HepG2 (cell line): ENCODE data around the gene TAF1A. TPM values are rescaled to one million over a fixed set of nuclear protein-coding genes. Genes with fewer than 3 reads are reported as not detected.

Experiments used
- ATAC-seq: fragments of 200-7000 bp; cut with Tn5 transposase; 3 replicates; pipeline ENCODE4 v1.9.1; 2020; ENCODE audit warnings: mild to moderate bottlenecking, moderate library complexity
- BruUV-seq: library from RNA; stranded (reverse); fragments of 400-500 nt; replicated peaks from 2 replicates; lab custom pipeline; 2021; lab: Mats Ljungman, UMichigan
- CTCF ChIA-PET: fragments of 300-600 bp; formaldehyde crosslinking; extraction: SDS; loops from one replicate; lab custom pipeline; 2021; ENCODE audit warnings: low total read pairs, inconsistent platforms, low intra/inter-chr PET ratio; lab: Yijun Ruan, JAX
- POLR2A ChIA-PET: fragments of 350-600 bp; sonication (Branson Sonifier 250); formaldehyde crosslinking; loops from one replicate; lab custom pipeline; 2020; ENCODE audit warnings: antibody characterized with exemption, inconsistent platforms; lab: Yijun Ruan, JAX
- DNase-seq: peaks from one replicate; pipeline ENCODE4 v3.0.0-alpha.2; 2015; ENCODE audit warnings: low spot score
- FAIRE-seq: peaks from 3 replicates; lab custom pipeline; 2011; peaks lifted over from hg19 to GRCh38; lab: Jason Lieb, UNC
- H2AFZ ChIP-seq: one replicate; pipeline ENCODE4 v1.6.1; 2011; ENCODE audit warnings: low read length, inconsistent platforms
- H3K27ac ChIP-seq: fragments of 300-600 bp; 3 replicates; pipeline ENCODE4 v1.8.0; 2011; ENCODE audit warnings: mixed run types, mild to moderate bottlenecking, mixed read lengths, low read length, inconsistent platforms; ENCODE audit not compliant: insufficient read depth; ENCODE audit errors: extremely low read length
- H3K27me3 ChIP-seq, 2 experiments: fragments of 200-600 bp in 1 of 2; 2 replicates in 1 of 2; 3 replicates in 1 of 2; pipeline versions ENCODE4 v1.6.0 to v1.8.0; 2011; ENCODE audit warnings: low read length in 2 of 2, mild to moderate bottlenecking in 2 of 2, moderate library complexity in 2 of 2, inconsistent platforms in 1 of 2; ENCODE audit not compliant: insufficient read depth in 2 of 2, control insufficient read depth in 1 of 2
- H3K36me3 ChIP-seq, 2 experiments: fragments of 200-600 bp in 1 of 2; replicated peaks in 1 of 2; 2 replicates in 1 of 2; 3 replicates in 1 of 2; pipeline versions ENCODE4 v1.5.1 to v1.8.0; 2011; ENCODE audit warnings: low read length in 2 of 2, inconsistent platforms in 1 of 2; ENCODE audit not compliant: insufficient read depth in 2 of 2, control insufficient read depth in 1 of 2
- H3K4me1 ChIP-seq: 2 replicates; pipeline ENCODE4 v1.5.1; 2012; ENCODE audit warnings: low read length, inconsistent platforms; ENCODE audit not compliant: insufficient read depth
- H3K4me2 ChIP-seq: 2 replicates; pipeline ENCODE4 v1.6.0; 2011; ENCODE audit warnings: low read depth, low read length, inconsistent platforms
- H3K4me3 ChIP-seq, 3 experiments: fragments of 200-600 bp in 1 of 3; sonication (generic), shearing (Covaris generic) in 1 of 3; replicated peaks in 1 of 3; 2 replicates each; pipeline ENCODE4 v1.5.1; 2011 to 2016; ENCODE audit warnings: low read length in 3 of 3, inconsistent platforms in 2 of 3, low read depth in 2 of 3, mild to moderate bottlenecking in 2 of 3, control low read depth in 1 of 3, mixed read lengths in 1 of 3; ENCODE audit not compliant: insufficient read depth in 1 of 3
- H3K79me2 ChIP-seq: one replicate; pipeline ENCODE4 v1.6.1; 2011; ENCODE audit warnings: low read length, inconsistent platforms; ENCODE audit not compliant: insufficient read depth
- H3K9ac ChIP-seq: 2 replicates; pipeline ENCODE4 v1.6.0; 2011; ENCODE audit warnings: mild to moderate bottlenecking, low read depth, low read length, inconsistent platforms; ENCODE audit not compliant: insufficient read depth
- H3K9me3 ChIP-seq: 2 replicates; pipeline ENCODE4 v1.5.1; 2012; ENCODE audit warnings: mild to moderate bottlenecking, low read length
- H4K20me1 ChIP-seq: 2 replicates; pipeline ENCODE4 v1.6.0; 2011; ENCODE audit warnings: inconsistent platforms, mild to moderate bottlenecking, low read length, moderate library complexity; ENCODE audit not compliant: insufficient read depth
- DMAP1 ChIP-seq: IDR thresholded peaks from 2 replicates; pipeline ENCODE4 v1.6.1; 2016
- HNRNPK ChIP-seq: fragments of 200-400 bp; formaldehyde crosslinking; IDR thresholded peaks from 2 replicates; pipeline ENCODE4 v1.6.1; 2018; ENCODE audit warnings: low read length, low read depth, moderate library complexity, mild to moderate bottlenecking; ENCODE audit not compliant: poor library complexity, severe bottlenecking
- KDM2A ChIP-seq: sonication (generic); formaldehyde crosslinking; IDR thresholded peaks from 2 replicates; pipeline ENCODE4 v1.4.0; 2020; ENCODE audit warnings: low read depth, missing genetic modification reagents, borderline replicate concordance
- KDM4B ChIP-seq: sonication (generic); formaldehyde crosslinking; IDR thresholded peaks from 2 replicates; pipeline ENCODE4 v1.4.0; 2020; ENCODE audit warnings: missing genetic modification reagents
- KDM5A ChIP-seq: fragments of 200-600 bp; sonication (generic); IDR thresholded peaks from 2 replicates; pipeline ENCODE4 v1.7.0; 2018; ENCODE audit warnings: antibody characterized with exemption, mild to moderate bottlenecking, low read length, borderline replicate concordance
- MAX ChIP-seq: IDR thresholded peaks from 2 replicates; pipeline ENCODE4 v1.6.1; 2012; ENCODE audit warnings: inconsistent platforms
- PRDM10 ChIP-seq: sonication (generic); formaldehyde crosslinking; IDR thresholded peaks from 2 replicates; pipeline ENCODE4 v1.4.0; 2020; ENCODE audit warnings: low read depth, missing genetic modification reagents
- RFX1 ChIP-seq: fragments of 450-650 bp; IDR thresholded peaks from 2 replicates; pipeline ENCODE4 v1.6.1; 2017
- RFX3 ChIP-seq: IDR thresholded peaks from 2 replicates; pipeline ENCODE4 v1.6.1; 2016; ENCODE audit warnings: missing biosample characterization, missing genetic modification reagents
- SAP130 ChIP-seq: IDR thresholded peaks from 2 replicates; pipeline ENCODE4 v1.6.1; 2016; ENCODE audit warnings: low read depth
- SP2 ChIP-seq: sonication (generic); formaldehyde crosslinking; IDR thresholded peaks from 2 replicates; pipeline ENCODE4 v1.5.1; 2020; ENCODE audit warnings: mild to moderate bottlenecking, missing genetic modification reagents
- TBP ChIP-seq: sonication (generic); formaldehyde crosslinking; IDR thresholded peaks from 2 replicates; pipeline ENCODE4 v1.5.0; 2020; ENCODE audit warnings: missing genetic modification reagents
- ZBTB38 ChIP-seq: sonication (generic); formaldehyde crosslinking; IDR thresholded peaks from 2 replicates; pipeline ENCODE4 v1.5.1; 2020; ENCODE audit warnings: mild to moderate bottlenecking, missing genetic modification reagents
- ZFP82 ChIP-seq: sonication (generic); formaldehyde crosslinking; IDR thresholded peaks from 2 replicates; pipeline ENCODE4 v1.5.1; 2020; ENCODE audit warnings: mild to moderate bottlenecking, missing genetic modification reagents, borderline replicate concordance
- ZNF580 ChIP-seq: IDR thresholded peaks from 2 replicates; pipeline ENCODE4 v1.6.1; 2016; ENCODE audit warnings: low read depth, borderline replicate concordance
- ZNF720 ChIP-seq: sonication (generic); formaldehyde crosslinking; IDR thresholded peaks from 2 replicates; pipeline ENCODE4 v1.4.0; 2020; ENCODE audit warnings: missing genetic modification reagents
- ZNF770 ChIP-seq: sonication (generic); formaldehyde crosslinking; IDR thresholded peaks from 2 replicates; pipeline ENCODE4 v1.5.0; 2020; ENCODE audit warnings: mild to moderate bottlenecking, missing genetic modification reagents
- ZNF883 ChIP-seq: sonication (generic); formaldehyde crosslinking; IDR thresholded peaks from 2 replicates; pipeline ENCODE4 v1.5.1; 2020; ENCODE audit warnings: mild to moderate bottlenecking, missing genetic modification reagents; ENCODE audit errors: not compliant biosample characterization
- WGBS: methylation state at CpG from one replicate; pipeline ENCODE4 v1.1.6; 2017; ENCODE audit warnings: low lambda C conversion rate; 5-methylcytosine and 5-hydroxymethylcytosine counted together
- in situ Hi-C: cut with HindIII; loops from 2 replicates; pipeline ENCODE4 v1.10.0; 2017; ENCODE audit warnings: low pct_unique_long_range_greater_than_20kb; ENCODE audit not compliant: extremely low pct_ligation_motif_present
- intact Hi-C: fragments of 100-400 bp; cut with micrococcal nuclease; formaldehyde crosslinking; loops from one replicate; pipeline ENCODE4 v1.10.0; 2022; ENCODE audit not compliant: unreplicated experiment
- polyA plus RNA-seq, 8 experiments: library from polyadenylated mRNA; depleted of rRNA in 3 of 8; stranded (reverse) in 7 of 8; unstranded in 1 of 8; fragments of >200 nt; fragmentation: Illumina TruSeq in 4 of 8; extraction: Trizol in 4 of 8; gene quantifications; 2 replicates each; pipeline versions ENCODE4 v1.2.1 to v1.2.3, GENCODE V29; 2011 to 2016; ENCODE audit warnings: low read depth in 4 of 8, missing spikeins in 1 of 8, mixed read lengths in 1 of 8; ENCODE audit not compliant: insufficient read depth in 1 of 8
- total RNA-seq, 5 experiments: library from RNA; depleted of rRNA; stranded (reverse); fragments of >200 nt; fragmentation: Illumina TruSeq; extraction: Trizol; gene quantifications; 2 replicates each; pipeline ENCODE4 v1.2.3, GENCODE V29; 2016; ENCODE audit warnings: low read depth in 1 of 5

TAF1A gene
- total and polyA plus RNA-seq, 2 of the 13 experiments (the other 11 are each of a cell fraction or from before 2014, with no cell fraction given) = 3.3 to 10.7 TPM

- Histone ChIP-seq H3K4me1 (peaks cover 38% of the 10 kb centered on the region), H3K4me3 (peak overlapping the region; percentile 33 to 74 (median 57); a peak in 5 of 6 replicates), H3K9me3 (no peaks in the 10 kb centered on the region), H3K9ac (peak overlapping the region; percentile 57), H3K4me2 (peak overlapping the region; percentile 79), H4K20me1 (0 out of 2 replicates have a peak, but pooled peaks cover 6% of the 10 kb centered on the region), H2AFZ (no peak overlapping the region), H3K27me3 (no peaks in the 10 kb centered on the region; a peak in 1 of 5 replicates), H3K36me3 (peaks cover 0 to 4% of the 10 kb centered on the region in 2 experiments; a peak in 3 of 5 replicates), H3K27ac (no peak overlapping the region), H3K79me2 (peaks cover 17% of the 10 kb centered on the region)
- FAIRE-seq (no peak), ATAC-seq (peak; percentile 89), DNase-seq (peak; percentile 77)
- no TSS peak for BruUV-seq
- CTCF ChIA-PET = no interaction called here
- POLR2A ChIA-PET = no interaction called here
- 47% methylated on average over 18 of the region's 37 CpGs for WGBS
- in situ Hi-C loops (no loop called here), intact Hi-C loops (loop anchor here (1.0 to 5.0 kb wide), 3 partner anchors 70 to 1830 kb away; partner anchors contain the start of genes HHIPL2 and MTARC1)
- TF ChIP-seq ZFP82 (CRISPR knock-in tag) = 0 out of 2 replicates have a peak, but pooled peaks have one; percentile 70
- peak; percentile 63; the same call in 1 of the 2 replicates for TF ChIP-seq KDM2A (CRISPR knock-in tag)
- peak; percentile 51 for TF ChIP-seq MAX
- TF ChIP-seq KDM4B (CRISPR knock-in tag) = 0 out of 2 replicates have a peak, but pooled peaks have one; percentile 19
- TF ChIP-seq PRDM10 = no peak
- no peak for TF ChIP-seq TBP (CRISPR knock-in tag)
- peak; percentile 53; the same call in 1 of the 2 replicates for TF ChIP-seq RFX3
- TF ChIP-seq ZNF720 (CRISPR knock-in tag) = no peak
- TF ChIP-seq RFX1 = peak; percentile 56; the same call in 1 of the 2 replicates
- TF ChIP-seq KDM5A = no peak
- TF ChIP-seq DMAP1 (CRISPR knock-in tag) = peak; percentile 62; the same call in 1 of the 2 replicates
- peak; percentile 42; the same call in 1 of the 2 replicates for TF ChIP-seq SP2 (CRISPR knock-in tag)
- TF ChIP-seq ZNF883 (CRISPR knock-in tag) = peak; percentile 56
- peak; percentile 59 for TF ChIP-seq HNRNPK
- TF ChIP-seq SAP130 (CRISPR knock-in tag) = peak; percentile 60; the same call in 1 of the 2 replicates
- TF ChIP-seq ZNF770 (CRISPR knock-in tag) = peak; percentile 54; the same call in 1 of the 2 replicates
- 0 out of 2 replicates have a peak, but pooled peaks have one; percentile 15 for TF ChIP-seq ZNF580 (CRISPR knock-in tag)
- 0 out of 2 replicates have a peak, but pooled peaks have one; percentile 24 for TF ChIP-seq ZBTB38 (CRISPR knock-in tag)
Measured at GRCh38 chr1:222617367-222617951, 27.7 kb upstream of the TAF1A start.
